H1 (cell line): ENCODE data around the gene MLYCD. TPM values are rescaled to one million over a fixed set of nuclear protein-coding genes. Genes with fewer than 3 reads are reported as not detected.

Source experiments
- ASH2L ChIP-seq: fragments of 200-600, 300-600 bp; sonication (generic); IDR thresholded peaks from one replicate; pipeline ENCODE4 v1.7.1; 2017; ENCODE audit warnings: low read length
- BRCA1 ChIP-seq: IDR thresholded peaks from 2 replicates; pipeline ENCODE4 v1.6.1; 2012; ENCODE audit warnings: low read depth, low read length, improper control_type of control experiment
- CBX5 ChIP-seq: fragments of 300-800, 300-1000 bp; sonication (generic); IDR thresholded peaks from 2 replicates; pipeline ENCODE4 v1.7.1; 2016; ENCODE audit warnings: antibody characterized with exemption, low read length, low read depth
- CHD2 ChIP-seq: IDR thresholded peaks from 2 replicates; pipeline ENCODE4 v1.6.1; 2012; ENCODE audit warnings: low read length, improper control_type of control experiment
- CTBP2 ChIP-seq: IDR thresholded peaks from 2 replicates; pipeline ENCODE4 v1.7.0; 2011; ENCODE audit warnings: borderline replicate concordance, mild to moderate bottlenecking, moderate library complexity, mixed read lengths, low read length; ENCODE audit not compliant: insufficient read depth, insufficient read length
- EZH2 ChIP-seq: fragments of 200-600 bp; sonication (generic); IDR thresholded peaks from 2 replicates; pipeline ENCODE4 v1.7.1; 2012; ENCODE audit warnings: low read depth, mild to moderate bottlenecking, moderate library complexity, low read length, inconsistent platforms; ENCODE audit not compliant: severe bottlenecking
- FOSL1 ChIP-seq: IDR thresholded peaks from 2 replicates; pipeline ENCODE4 v1.6.1; 2011; ENCODE audit warnings: mild to moderate bottlenecking, low read depth, low read length, moderate library complexity; ENCODE audit not compliant: insufficient read depth
- GABPA ChIP-seq: IDR thresholded peaks from 2 replicates; pipeline ENCODE4 v1.6.1; 2011; ENCODE audit warnings: mild to moderate bottlenecking, low read length, moderate library complexity, borderline replicate concordance; ENCODE audit not compliant: insufficient read depth
- GTF2F1 ChIP-seq: IDR thresholded peaks from 2 replicates; pipeline ENCODE4 v1.6.1; 2012; ENCODE audit warnings: low read depth, low read length, improper control_type of control experiment, borderline replicate concordance
- JUN ChIP-seq: IDR thresholded peaks from 2 replicates; pipeline ENCODE4 v1.6.1; 2011; ENCODE audit warnings: low read depth, mild to moderate bottlenecking, improper control_type of control experiment, low read length
- KDM1A ChIP-seq: fragments of 200-600, 300-600 bp; sonication (generic); IDR thresholded peaks from 2 replicates; pipeline ENCODE4 v1.7.1; 2016; ENCODE audit warnings: mild to moderate bottlenecking, low read length, borderline replicate concordance
- KDM5A ChIP-seq: fragments of 200-600 bp; IDR thresholded peaks from 2 replicates; pipeline ENCODE4 v1.7.1; 2012; ENCODE audit warnings: mild to moderate bottlenecking, low read length, inconsistent platforms, mixed read lengths
- NANOG ChIP-seq: IDR thresholded peaks from 2 replicates; pipeline ENCODE4 v1.6.1; 2011; ENCODE audit warnings: low read length, low read depth, mild to moderate bottlenecking, inconsistent platforms; ENCODE audit not compliant: insufficient read depth, poor library complexity, severe bottlenecking
- PHF8 ChIP-seq: fragments of 200-600 bp; sonication (generic); conservative IDR thresholded peaks from 2 replicates; pipeline ENCODE4 v1.7.1; 2012; ENCODE audit warnings: low read depth, mild to moderate bottlenecking, inconsistent platforms, low read length, moderate library complexity
- POLR2A ChIP-seq, 2 experiments: IDR thresholded peaks; 1 replicate in 1 of 2; 2 replicates in 1 of 2; pipeline ENCODE4 v1.6.1; 2011; ENCODE audit warnings: low read depth in 2 of 2, low read length in 2 of 2, mild to moderate bottlenecking in 2 of 2; ENCODE audit errors: control extremely low read depth in 1 of 2
- POU5F1 ChIP-seq: IDR thresholded peaks from 2 replicates; pipeline ENCODE4 v1.6.1; 2011; ENCODE audit warnings: low read depth, mild to moderate bottlenecking, low read length, moderate library complexity
- RBBP5 ChIP-seq: IDR thresholded peaks from 2 replicates; pipeline ENCODE4 v1.7.1; 2012; ENCODE audit warnings: low read depth, mild to moderate bottlenecking, inconsistent platforms, low read length, moderate library complexity, borderline replicate concordance
- RFX5 ChIP-seq: IDR thresholded peaks from 2 replicates; pipeline ENCODE4 v1.6.1; 2011; ENCODE audit warnings: low read depth, low read length, improper control_type of control experiment, borderline replicate concordance
- RXRA ChIP-seq: IDR thresholded peaks from 2 replicates; pipeline ENCODE4 v1.6.1; 2011; ENCODE audit warnings: low read depth, mild to moderate bottlenecking, low read length, moderate library complexity; ENCODE audit not compliant: insufficient read depth
- SIN3A ChIP-seq, 2 experiments: IDR thresholded peaks in 1 of 2; conservative IDR thresholded peaks in 1 of 2; 2 replicates each; pipeline ENCODE4 v1.6.1; 2011 to 2012; ENCODE audit warnings: low read length in 2 of 2, improper control_type of control experiment in 1 of 2, low read depth in 1 of 2, mild to moderate bottlenecking in 1 of 2
- SIRT6 ChIP-seq: IDR thresholded peaks from one replicate; pipeline ENCODE4 v1.7.1; 2012; ENCODE audit warnings: low read length, inconsistent platforms
- SP4 ChIP-seq: IDR thresholded peaks from 2 replicates; pipeline ENCODE4 v1.6.1; 2012; ENCODE audit warnings: low read length, inconsistent platforms
- ZNF274 ChIP-seq: IDR thresholded peaks from 2 replicates; pipeline ENCODE4 v1.7.0; 2012; ENCODE audit warnings: low read length, borderline replicate concordance; ENCODE audit errors: extremely low read depth
- polyA plus RNA-seq, 7 experiments: library from polyadenylated mRNA; depleted of rRNA in 3 of 7; stranded (reverse) in 5 of 7; unstranded in 2 of 7; fragments of >200 nt in 5 of 7; fragments of 200-250 nt in 2 of 7; gene quantifications; 1 replicate in 5 of 7; 2 replicates in 1 of 7; 4 replicates in 1 of 7; pipeline versions ENCODE4 v1.2.1 to v1.2.3, GENCODE V29; 2011 to 2013; ENCODE audit warnings: missing spikeins in 2 of 7, mixed read lengths in 2 of 7
- total RNA-seq: library from RNA; stranded (reverse); fragmentation: NEBNext Ultra II Directional; extraction: Animal tissue kit (Norgen Biotek cat#: 25700); gene quantifications from 2 replicates; pipeline ENCODE4 v1.2.1, GENCODE V29; 2021
- TF ChIP-seq, protein P1 (sequence below): IDR thresholded peaks from 2 replicates; pipeline ENCODE4 v1.6.1; 2012; ENCODE audit warnings: inconsistent platforms

The MLYCD gene
- total and polyA plus RNA-seq, 2 of the 8 experiments (the other 6 are each of a cell fraction or from before 2014, with no cell fraction given): 3.7 to 7.0 TPM

DNA sequence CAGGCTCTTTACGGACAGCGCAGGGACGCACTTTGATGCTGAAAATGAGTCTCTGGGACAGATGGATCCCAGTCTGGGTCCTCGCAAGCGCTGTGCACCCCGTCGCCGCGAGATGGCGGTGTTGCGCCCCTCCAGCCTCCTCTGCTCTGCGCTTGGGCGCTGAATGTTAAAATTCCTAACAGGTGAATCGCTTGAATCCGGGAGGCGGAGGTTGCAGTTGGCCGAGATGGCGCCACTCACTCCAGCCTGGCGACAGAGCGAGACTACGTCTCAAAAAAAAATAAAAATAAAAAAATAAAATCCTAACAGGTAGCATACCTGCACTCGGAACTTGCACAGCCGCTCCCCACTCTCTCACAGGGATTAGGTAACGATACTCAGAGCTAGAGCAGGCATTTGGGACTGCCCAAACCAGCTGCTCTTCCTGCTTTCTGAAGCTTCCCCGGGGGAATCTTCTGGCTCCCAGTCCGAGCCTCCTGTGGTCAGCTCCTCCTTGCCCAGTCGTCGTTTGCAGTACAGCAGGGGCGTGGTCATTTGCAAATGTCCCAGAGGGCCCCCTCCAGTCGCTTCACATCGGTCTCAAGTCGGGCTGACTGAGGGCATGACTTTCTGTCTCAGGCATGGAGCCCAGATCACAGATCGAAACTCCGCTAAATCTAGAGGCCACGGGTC, 27.9 kb downstream of the MLYCD start (continued):
- TF ChIP-seq EZH2: no peak
- TF ChIP-seq POU5F1: no peak
- no peak for TF ChIP-seq FOSL1
- no peak for TF ChIP-seq RFX5
- no peak for TF ChIP-seq CHD2
- TF ChIP-seq ZNF274: no peak
- peak in 1 of 2 experiments; percentile 61; a peak in 2 of 3 replicates for TF ChIP-seq POLR2A (IDR thresholded peaks at IDR 0.05; ENCODE audit: control extremely low read depth in 1 of 2, low read depth in 2 of 2, low read length in 2 of 2)
- TF ChIP-seq RBBP5: no peak
- no peak for TF ChIP-seq RXRA
- no peak for TF ChIP-seq KDM5A
- peak; percentile 39; the same call in 1 of the 2 replicates for TF ChIP-seq PHF8
- no peak for TF ChIP-seq BRCA1
- TF ChIP-seq CBX5: no peak
- no peak for TF ChIP-seq SP4
- TF ChIP-seq, protein P1, sequence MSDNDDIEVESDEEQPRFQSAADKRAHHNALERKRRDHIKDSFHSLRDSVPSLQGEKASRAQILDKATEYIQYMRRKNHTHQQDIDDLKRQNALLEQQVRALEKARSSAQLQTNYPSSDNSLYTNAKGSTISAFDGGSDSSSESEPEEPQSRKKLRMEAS: peak; percentile 61; the same call in 1 of the 2 replicates
- TF ChIP-seq NANOG: no peak
- TF ChIP-seq GTF2F1: no peak
- no peak for TF ChIP-seq SIRT6
- TF ChIP-seq GABPA: peak; percentile 24; the same call in 1 of the 2 replicates
- no peak for TF ChIP-seq KDM1A
- TF ChIP-seq SIN3A (conservative IDR thresholded peaks at IDR 0.05 in 1 of 2, IDR thresholded peaks at IDR 0.05 in 1 of 2; ENCODE audit: low read depth in 1 of 2, low read length in 2 of 2): 0 out of 4 replicates have a peak, but pooled peaks of 1 of the 2 experiments have one; percentile 57
- no peak for TF ChIP-seq ASH2L
- TF ChIP-seq CTBP2: no peak
- no peak for TF ChIP-seq JUN
